ENCODE results near the gene SLCO2B1.

The SLCO2B1 gene

DNA sequence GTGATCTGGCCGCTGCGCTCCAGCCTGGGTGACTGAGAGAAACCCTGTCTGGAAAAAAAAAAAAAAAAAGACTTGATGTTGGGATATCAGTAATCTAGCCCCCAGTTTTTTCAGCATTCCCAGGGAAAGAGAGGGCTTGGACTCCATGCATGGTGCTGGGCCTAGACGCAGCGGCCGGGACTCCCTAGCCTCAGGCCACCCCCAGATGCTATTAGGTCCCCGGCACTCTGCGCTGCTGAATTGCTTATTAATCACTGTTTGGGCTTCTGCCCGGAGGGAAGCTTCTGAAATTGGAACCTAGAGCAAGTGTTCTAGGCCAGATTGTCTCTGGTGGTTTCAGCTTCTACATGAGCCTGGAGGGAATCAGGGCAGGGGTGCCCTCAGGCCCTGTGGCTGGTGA is 39.0 kb downstream of the SLCO2B1 start:
- intact Hi-C loops (cut with DNase I) = no loop called here
- no peak for DNase-seq

DNA sequence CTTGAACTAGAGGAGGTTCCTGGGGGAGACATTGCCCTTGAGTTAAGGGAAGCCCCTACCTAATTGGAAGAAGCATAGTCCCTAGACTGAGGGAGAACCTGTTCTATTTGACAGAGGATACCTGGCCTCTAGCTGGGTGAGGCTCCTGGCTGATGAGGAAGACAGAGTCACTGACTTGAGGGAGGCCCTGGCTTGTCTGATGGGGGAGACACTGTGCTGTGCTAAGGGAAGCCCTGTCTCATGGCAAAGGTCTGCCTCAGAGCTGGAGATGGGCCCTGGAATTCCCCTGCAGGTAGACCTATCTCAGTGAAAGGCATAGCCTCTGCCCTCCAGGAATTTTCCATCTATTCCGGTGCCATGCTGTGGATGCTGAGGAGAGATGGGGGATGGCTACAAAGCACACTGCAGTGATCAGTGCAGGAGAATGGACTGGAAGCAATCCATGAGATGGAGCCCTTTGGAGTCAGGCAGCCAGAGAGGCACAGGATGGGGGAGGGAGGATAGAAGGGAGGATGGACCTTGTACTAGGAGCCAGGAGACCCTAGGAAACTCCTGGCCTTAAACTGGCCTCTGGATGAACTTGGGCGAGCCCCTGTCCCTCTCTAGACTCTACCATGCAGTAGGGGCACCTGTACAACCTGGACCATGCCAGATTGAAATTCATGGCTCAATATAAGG is 39.9 kb downstream of the SLCO2B1 start:
- intact Hi-C loops (cut with DNase I) = no loop called here

DNA sequence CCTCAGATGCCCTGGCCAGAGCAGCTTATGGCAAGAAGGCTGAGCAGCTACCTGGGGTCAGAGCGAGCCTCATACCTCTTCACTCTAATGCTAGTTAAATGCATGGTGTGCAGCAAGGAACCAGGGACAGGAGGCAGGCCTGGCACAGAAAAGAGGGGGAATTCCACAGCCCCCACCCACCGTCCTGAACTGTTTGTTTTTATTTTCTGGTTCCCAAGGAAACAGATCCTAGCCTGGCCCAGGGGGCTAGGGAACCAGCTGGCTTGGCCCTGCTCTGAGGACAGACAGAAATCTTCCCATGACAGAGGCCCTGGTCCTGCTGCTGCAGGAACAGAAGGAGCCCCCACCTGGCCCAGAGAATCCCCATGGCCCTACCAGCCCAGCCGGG is 40.4 kb downstream of the SLCO2B1 start:
- DNase-seq = no peak
- intact Hi-C loops (cut with DNase I) = no loop called here

More for the DNA sequence above, 39.9 kb downstream of the SLCO2B1 start:
- DNase-seq = no peak

DNA sequence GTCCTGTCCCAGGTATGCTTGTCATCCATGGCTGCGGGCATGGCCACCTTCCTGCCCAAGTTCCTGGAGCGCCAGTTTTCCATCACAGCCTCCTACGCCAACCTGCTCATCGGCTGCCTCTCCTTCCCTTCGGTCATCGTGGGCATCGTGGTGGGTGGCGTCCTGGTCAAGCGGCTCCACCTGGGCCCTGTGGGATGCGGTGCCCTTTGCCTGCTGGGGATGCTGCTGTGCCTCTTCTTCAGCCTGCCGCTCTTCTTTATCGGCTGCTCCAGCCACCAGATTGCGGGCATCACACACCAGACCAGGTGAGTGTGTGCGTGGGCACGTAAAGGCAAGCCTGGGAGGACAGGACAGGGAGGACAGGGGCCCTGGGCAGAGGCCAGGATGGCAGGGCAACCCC is 42.4 kb downstream of the SLCO2B1 start:
- intact Hi-C loops (cut with DNase I) = no loop called here
- no peak for DNase-seq

DNA sequence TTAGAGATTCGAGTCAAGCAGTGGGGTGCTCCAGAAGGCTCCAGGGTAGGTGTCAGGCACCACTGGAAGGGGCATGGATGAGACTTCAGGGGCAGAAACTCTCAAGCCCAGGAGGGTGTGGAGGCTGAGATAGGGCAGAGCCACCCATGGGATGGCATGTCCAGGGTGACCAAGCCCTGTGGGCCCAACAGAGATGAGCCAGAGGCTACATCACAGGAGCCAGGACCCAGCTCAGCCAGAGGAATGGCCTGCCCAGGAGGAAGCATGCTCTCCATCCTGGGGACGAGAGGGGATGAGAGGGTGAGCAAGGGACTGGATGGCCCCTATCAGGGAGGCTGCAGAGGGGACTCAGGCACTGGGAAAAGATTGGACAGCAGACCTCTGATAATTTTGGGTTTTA is 42.8 kb downstream of the SLCO2B1 start:
- intact Hi-C loops (cut with DNase I) = no loop called here
- DNase-seq = no peak

DNA sequence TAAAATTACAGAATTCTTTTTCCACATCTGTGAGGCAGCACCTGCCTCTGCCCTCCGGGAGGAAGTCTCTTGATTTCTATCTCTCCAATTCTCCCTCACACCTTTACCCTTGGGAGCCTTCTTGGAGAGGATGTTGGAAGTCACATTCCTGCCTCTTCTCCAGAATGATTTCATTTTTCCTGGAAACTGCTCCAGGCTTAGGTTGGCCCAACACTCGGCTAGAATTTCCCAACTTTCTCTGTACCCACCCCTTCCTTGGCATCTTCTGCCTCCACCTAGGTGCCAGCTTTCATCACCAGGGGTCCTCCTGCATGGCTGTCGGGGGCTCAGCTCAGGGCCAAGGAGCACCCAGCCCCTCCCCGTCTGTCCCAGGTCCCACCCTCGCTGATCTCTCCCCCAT is 43.2 kb downstream of the SLCO2B1 start:
- DNase-seq = no peak
- intact Hi-C loops (cut with DNase I) = no loop called here

DNA sequence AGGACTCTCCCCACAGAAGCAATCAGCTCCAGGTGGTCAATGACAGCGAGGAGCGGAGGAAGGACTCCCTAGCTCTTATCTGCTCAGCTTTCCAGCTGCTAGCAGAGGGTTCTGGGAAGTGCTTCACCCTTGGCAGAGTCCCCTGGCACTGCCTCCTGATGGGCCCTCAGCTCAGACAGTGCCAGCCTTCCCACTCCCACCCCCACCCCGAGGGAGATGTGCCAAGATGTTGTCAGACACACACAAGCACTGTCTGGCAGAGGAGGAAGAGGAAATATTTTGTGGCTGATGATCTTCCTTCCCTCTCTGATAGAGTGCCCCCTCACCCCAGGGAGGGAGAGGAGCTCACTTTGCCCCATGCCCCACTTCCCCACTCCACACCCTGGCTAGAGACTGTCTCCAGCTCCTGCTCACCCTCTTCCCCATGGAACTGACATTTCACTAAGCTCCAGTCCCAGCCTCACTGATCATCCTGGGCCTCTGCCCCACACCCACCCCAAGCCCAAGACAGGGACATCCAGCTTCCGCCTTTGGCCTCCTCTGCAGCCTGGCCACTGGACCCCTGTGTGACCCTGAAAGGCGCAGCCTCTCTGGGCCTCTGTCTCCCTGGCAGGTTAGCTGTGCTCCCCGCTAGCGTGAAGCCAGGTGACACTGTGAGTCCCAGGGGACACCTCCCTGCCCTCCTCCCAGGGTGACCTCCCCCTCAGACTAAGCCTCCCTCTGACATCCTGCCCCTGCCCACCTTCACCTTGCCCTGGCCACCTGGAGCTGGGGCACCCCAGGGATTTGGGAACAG is 44.5 kb downstream of the SLCO2B1 start:
- peak in 4 of 10 donors; percentile 39 to 90 (median 44) for DNase-seq

DNA sequence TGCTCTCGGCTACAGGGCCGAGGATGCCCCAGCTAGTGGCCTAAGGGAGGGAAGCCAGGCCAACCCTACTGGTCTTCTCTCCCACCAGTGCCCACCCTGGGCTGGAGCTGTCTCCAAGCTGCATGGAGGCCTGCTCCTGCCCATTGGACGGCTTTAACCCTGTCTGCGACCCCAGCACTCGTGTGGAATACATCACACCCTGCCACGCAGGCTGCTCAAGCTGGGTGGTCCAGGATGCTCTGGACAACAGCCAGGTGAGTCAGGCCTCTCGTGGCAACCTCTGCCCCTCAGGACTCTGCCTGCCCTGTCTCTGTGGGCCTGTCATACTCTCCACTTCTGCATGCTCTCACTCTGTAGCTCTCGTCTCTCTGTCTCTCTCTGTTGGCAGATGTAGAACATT is 45.5 kb downstream of the SLCO2B1 start:
- intact Hi-C loops (cut with DNase I) = no loop called here
- DNase-seq = no peak

More for the DNA sequence above, 44.5 kb downstream of the SLCO2B1 start:
- intact Hi-C loops (cut with DNase I) = no loop called here

DNA sequence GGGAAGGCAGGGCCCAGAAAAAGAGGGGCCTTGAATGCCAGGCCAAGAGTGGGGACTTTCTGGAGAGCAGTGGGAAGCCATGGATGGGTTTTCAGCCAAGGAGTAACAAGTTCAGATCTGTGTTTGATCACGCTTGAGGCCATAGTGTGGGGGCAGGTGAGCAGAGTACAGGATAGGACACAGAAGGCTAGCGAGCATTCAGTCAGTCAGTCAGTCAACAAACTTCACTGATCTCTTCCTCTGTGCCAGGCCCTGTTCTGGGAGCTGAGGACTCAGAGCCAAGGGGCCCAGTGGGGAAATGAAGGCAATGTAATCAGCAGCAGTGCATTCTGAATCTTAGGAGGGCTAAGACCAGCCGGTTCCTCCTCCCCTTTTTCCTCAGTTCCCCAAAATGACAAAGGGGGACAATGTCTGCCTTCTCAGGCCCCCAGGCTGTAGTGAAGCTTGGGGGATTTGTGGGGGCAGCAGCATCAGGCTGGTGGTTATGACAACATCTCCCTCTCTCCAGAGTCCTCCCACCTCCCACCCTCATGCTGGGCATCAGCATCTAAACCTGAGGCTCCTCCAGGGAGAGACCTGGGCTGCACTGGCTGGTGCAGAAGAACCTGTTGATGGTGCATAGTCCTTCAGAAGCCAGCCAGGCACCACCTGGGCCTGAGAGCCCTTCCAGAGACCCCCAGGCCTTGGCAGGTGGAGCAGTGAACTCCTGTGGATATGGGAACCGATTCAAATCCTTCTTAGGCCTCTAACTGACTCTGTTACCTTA is 46.8 kb downstream of the SLCO2B1 start:
- intact Hi-C loops (cut with DNase I) = no loop called here
- peak in 1 of 10 donors; percentile 27 for DNase-seq

DNA sequence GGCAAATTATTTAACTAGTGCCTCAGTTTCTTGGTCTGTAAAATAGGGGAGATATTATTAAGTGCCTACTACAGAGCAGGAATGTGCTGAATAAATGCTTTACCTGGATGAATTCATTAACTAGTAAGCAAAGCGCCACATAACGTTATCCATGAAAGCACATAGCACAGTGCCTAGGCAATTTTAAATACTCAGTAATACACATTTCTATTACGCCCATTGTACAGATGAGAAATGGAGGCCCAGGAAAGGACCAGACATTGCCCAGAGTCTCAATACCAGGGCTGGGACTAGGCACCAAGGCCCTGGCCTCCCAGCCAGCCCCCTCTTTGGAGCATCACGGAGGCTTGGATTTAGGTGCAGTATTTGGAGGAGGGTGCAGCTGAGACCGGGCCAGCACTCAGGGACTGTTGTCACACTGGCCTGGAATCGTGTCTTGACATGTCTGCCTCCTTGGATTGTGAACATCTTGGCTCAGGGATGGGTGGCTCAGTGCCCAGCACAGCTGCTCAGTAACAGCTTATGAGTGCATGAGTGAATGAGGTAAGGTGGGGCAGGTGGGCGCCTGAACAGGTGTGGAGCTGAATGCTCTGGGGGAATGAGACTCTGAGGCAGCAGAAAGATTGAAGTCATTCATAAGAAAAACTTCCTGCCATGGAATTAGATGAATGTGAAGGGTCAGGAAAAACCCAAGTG is 47.5 kb downstream of the SLCO2B1 start:
- intact Hi-C loops (cut with DNase I) = no loop called here
- DNase-seq = peak in 1 of 10 donors; percentile 58

DNA sequence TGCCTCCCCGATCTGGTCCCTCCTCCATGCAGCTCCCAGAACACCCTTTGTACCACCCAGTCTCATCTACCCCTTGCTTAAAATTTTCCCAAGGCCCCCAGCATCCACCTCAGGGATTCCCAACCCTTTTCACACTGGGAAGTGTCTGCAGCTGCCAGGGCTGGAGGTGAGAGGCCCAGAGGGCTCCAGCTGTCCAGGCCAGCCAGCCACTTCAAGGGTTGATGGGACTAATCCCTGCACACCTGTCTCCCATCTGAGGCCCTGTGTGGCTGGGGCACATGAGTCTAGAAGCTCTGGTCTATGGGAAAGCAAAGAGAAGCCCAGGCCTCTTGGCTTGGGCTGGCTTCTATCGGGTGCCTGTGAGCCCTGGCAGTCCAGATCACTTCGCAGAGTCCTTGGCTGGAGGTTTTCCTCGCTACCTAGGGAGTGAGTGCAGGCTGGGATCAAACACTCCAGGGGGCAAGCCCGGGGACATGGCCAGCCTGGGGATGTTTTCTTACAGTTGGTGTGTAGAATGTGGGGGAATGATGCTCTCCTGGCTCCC is 48.6 kb downstream of the SLCO2B1 start:
- peak in 1 of 10 donors; percentile 67 for DNase-seq
- intact Hi-C loops (cut with DNase I) = no loop called here

DNA sequence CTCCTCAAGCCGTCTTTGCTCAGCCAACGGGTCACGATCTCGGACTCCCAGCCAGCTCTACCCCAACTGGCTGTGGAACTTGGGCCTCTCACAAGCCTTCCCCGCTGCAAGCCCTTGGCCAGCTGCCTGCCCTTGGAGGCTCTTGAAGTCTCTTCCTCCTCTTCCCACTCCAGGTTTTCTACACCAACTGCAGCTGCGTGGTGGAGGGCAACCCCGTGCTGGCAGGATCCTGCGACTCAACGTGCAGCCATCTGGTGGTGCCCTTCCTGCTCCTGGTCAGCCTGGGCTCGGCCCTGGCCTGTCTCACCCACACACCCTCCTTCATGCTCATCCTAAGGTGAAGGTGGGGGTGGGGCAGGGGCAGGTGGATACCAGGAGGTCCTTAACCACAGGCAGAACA is 49.1 kb downstream of the SLCO2B1 start:
- intact Hi-C loops (cut with DNase I) = no loop called here
- peak in 1 of 10 donors; percentile 82 for DNase-seq

DNA sequence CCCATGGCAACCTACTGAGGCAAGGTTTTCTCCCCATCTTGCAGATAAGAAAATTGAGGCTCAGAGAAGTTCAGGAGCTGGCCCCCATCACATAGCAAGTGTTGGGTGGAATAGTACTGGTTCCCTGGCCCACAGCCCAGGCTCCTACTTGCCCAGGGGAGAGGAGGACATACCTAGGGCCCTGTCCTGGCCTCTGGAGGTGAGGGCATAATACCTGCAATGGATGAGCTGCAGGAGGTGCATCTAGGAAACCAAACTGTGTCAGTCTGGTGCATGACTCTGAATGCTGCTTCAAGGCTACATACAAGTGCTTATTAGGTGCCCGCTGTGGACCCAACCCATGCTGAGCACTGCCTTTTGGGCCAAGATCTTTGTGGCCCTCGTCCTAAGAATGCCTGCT is 49.6 kb downstream of the SLCO2B1 start:
- intact Hi-C loops (cut with DNase I) = no loop called here
- peak in 1 of 10 donors; percentile 33 for DNase-seq

DNA sequence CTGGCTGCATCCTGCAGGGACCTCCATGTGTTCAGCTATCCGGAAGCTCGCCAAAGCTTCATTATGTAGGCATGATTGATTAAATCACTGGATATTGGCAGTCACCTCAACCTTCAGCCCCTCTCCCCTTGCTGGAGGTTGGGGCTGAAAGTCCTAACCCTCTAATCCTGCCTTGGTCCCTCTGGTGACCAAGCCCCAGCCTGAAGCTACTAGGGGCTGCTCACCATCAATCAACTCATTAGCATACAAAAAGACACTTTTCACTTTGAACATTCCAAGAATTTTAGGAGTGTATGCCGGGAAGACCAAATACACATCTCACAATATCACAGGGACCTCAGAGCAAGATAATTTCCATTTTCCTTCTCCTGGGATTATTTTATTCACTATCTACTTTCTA is 50.9 kb downstream of the SLCO2B1 start:
- intact Hi-C loops (cut with DNase I) = no loop called here
- DNase-seq = no peak

DNA sequence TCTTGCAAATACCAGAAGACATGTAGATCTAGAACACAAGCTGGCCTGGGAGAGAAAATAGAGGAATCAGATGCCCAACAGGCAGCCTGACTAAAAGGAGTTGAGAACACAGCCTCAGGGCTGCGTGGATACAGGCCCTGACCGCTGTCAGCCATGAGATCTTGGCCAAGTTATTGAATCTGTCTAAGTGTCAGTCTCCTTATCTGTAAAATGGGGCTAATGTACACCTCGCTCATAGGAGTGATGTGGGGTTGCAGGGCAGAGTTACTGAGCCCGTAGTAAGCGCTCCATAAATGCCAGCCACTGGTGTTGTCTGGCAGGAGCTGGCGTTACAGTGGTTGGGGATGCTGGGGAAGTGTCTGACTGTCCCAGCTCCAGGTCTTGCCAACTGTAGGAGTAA is 51.3 kb downstream of the SLCO2B1 start:
- intact Hi-C loops (cut with DNase I) = no loop called here
- no peak for DNase-seq

DNA sequence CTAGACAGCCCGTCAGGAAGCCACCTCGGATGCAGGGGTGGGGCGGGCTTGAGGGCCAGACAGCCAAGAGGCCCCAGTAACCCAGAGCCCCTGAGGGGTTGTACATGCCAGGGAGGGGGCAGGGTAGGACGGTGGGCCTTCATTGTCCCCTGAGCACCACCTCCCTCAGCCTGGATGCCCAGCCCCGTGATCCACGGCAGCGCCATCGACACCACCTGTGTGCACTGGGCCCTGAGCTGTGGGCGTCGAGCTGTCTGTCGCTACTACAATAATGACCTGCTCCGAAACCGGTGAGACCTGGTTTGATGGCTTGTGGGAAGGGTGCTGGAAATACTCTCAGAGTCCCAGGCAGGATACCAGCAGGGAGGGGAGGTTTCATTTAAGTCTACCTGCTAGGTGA is 52.2 kb downstream of the SLCO2B1 start:
- intact Hi-C loops (cut with DNase I) = no loop called here
- peak in 1 of 10 donors; percentile 74 for DNase-seq

DNA sequence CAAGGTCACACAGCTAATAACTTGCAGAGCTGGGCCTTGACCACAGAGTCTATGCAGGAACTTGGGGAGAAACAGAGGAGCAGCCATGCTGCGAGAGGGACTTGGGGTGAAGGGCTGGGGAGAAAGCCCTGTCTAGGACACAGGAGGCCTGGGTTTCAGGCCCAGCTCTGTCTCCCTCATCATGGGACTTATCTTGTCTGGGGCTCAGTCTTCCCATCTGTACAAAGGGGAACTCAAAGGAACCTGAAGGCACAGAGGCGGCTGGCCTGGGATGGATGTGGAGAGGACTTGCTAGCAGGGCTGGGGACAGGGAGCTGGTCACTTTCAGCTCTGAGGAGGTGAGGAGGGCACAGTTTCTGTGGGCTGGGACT is 52.7 kb downstream of the SLCO2B1 start:
- intact Hi-C loops (cut with DNase I) = loop anchor here (2.0 kb wide), 1 partner anchor 181 kb away; no protein-coding TSS in a partner anchor
- DNase-seq = no peak

DNA sequence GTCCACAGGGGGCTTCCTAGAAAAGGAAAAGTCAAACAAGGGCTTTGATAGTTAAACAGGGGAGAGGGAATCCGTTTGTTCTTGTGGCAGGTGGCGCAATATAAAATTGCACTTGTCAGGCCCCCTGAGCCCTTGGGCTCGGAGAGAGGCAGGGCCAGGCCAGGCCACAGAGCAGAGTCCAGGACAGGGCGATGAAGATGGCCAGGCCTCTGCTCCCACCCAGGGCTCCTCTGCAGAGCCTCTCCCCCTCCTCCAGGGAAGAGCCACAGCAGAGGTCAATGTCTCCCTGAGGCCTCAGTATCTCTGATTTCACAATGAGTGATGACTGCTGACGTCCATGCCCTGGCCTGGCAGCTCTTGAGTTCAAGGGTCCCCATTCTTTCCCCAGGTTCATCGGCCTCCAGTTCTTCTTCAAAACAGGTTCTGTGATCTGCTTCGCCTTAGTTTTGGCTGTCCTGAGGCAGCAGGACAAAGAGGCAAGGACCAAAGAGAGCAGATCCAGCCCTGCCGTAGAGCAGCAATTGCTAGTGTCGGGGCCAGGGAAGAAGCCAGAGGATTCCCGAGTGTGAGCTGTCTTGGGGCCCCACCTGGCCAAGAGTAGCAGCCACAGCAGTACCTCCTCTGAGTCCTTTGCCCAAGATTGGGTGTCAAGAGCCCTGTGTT is 53.2 kb downstream of the SLCO2B1 start:
- DNase-seq = peak in 1 of 10 donors; percentile 61
- intact Hi-C loops (cut with DNase I) = loop anchor here (2.0 kb wide), 1 partner anchor 181 kb away; no protein-coding TSS in a partner anchor

DNA sequence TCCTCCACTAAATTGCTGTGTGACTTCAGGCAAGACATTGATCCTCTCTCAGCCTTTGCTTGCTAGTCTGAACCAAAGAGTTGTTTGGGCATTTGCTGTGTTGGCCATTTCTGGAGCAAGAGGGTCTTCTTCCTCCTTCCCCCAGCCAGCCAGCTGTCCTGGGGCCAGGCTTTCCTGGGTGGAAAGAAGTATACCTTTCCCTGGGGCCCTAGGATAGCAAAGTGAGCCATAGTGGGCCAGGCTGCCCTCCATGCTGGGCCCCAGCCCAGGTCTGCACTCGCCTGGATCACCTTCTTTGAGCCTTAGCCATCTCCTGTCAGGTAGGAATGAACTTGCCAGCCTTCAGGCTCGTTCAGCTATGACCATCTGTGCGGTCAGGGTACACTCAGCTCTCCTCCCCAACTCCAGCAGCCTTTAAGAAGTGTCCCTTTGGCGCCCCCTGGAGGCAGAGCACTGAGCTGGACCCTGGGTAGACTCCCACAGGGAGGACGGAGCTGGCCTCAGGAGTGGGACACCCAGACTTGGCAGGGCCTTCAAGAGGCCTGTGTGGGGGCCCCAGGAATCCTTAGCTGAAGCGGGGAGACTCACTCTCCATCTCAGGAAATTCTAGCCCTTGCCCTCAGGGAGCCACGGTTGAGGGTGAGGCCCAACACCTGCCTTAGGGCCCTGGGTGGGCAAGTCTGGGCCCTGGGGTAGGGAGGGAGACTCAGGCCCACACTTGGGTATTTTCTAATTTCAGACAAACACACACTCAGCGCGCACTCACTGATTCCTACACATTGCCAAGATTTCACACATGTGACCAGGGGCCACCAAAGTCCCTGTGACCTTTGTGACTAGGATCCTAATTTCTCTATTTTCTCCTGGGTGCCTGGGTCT is 54.0 kb downstream of the SLCO2B1 start:
- intact Hi-C loops (cut with DNase I) = loop anchor here (1.0 to 2.0 kb wide), 2 partner anchors 61 to 182 kb away; no protein-coding TSS in a partner anchor

More for the DNA sequence above, 54.0 kb downstream of the SLCO2B1 start:
- DNase-seq = peak; percentile 54 to 97 (median 83)

All from posterior cingulate gyrus (tissue), 11 donors.